ENCODE measurements around the gene DTX4. TPM values are rescaled to one million over a fixed set of nuclear protein-coding genes. Genes with fewer than 3 reads are reported as not detected.
A peak's percentile ranks its signal among the peaks of the same experiment; 100 is the strongest.

The DTX4 gene
- total RNA-seq, 6 experiments from 2014 or later = 10.8 to 49.1 (median 22.6) TPM

- H3K9me3 ChIP-seq = no peaks in the 10 kb centered on the region
- DNase-seq (no peak), ATAC-seq (no peak)
- no peak for TF ChIP-seq CTCF (IDR thresholded peaks at IDR 0.05)
- TF ChIP-seq POLR2A (IDR thresholded peaks at IDR 0.05) = no peak
- H3K36me3 ChIP-seq = no peaks in the 10 kb centered on the region
- no peaks in the 10 kb centered on the region for H3K4me1 ChIP-seq
- no peak overlapping the region for H3K4me3 ChIP-seq
- WGBS (ENCODE audit: insufficient coverage, low coverage, low lambda C conversion rate, missing lambda C conversion rate) = 67% methylated on average over 1 of the region's 1 CpG
- H3K27me3 ChIP-seq = no peaks in the 10 kb centered on the region
- intact Hi-C loops (cut with DNase I) = no loop called here
- peak overlapping the region in 2 of 3 donors; percentile 49 to 65 for H3K27ac ChIP-seq
These were observed 51.2 kb downstream of the DTX4 start for GRCh38 chr11:59223177-59223576.

- Histone ChIP-seq H3K36me3 (no peaks in the 10 kb centered on the region), H3K9me3 (no peaks in the 10 kb centered on the region), H3K27ac (peak overlapping the region; percentile 14 to 65 (median 49)), H3K4me1 (no peaks in the 10 kb centered on the region), H3K4me3 (no peak overlapping the region), H3K27me3 (no peaks in the 10 kb centered on the region)
- ATAC-seq (peak in 2 of 4 donors; percentile 19 to 22), DNase-seq (no peak)
- TF ChIP-seq CTCF (IDR thresholded peaks at IDR 0.05) (no peak), POLR2A (IDR thresholded peaks at IDR 0.05) (no peak)
- intact Hi-C loops (cut with DNase I) = no loop called here
- 25% methylated on average over 2 of the region's 2 CpGs for WGBS (ENCODE audit: insufficient coverage, low coverage, low lambda C conversion rate, missing lambda C conversion rate)
These were observed 51.7 kb downstream of the DTX4 start for GRCh38 chr11:59223611-59224010.

GRCh38 chr11:59224351-59224928, 52.5 kb downstream of the DTX4 start:
- Histone ChIP-seq H3K27me3 (no peaks in the 10 kb centered on the region), H3K36me3 (no peaks in the 10 kb centered on the region), H3K4me1 (no peaks in the 10 kb centered on the region), H3K27ac (peak overlapping the region in 2 of 3 donors; percentile 49 to 65), H3K9me3 (no peaks in the 10 kb centered on the region), H3K4me3 (no peak overlapping the region)
- TF ChIP-seq POLR2A (IDR thresholded peaks at IDR 0.05) (no peak), CTCF (IDR thresholded peaks at IDR 0.05) (no peak)
- DNase-seq = no peak
- WGBS (ENCODE audit: insufficient coverage, low coverage, low lambda C conversion rate, missing lambda C conversion rate) = 27% methylated on average over 4 of the region's 4 CpGs
- ATAC-seq = peak; percentile 54 to 72 (median 63)
- intact Hi-C loops (cut with DNase I) = no loop called here

GRCh38 chr11:59225017-59225416, 53.1 kb downstream of the DTX4 start:
- DNase-seq (no peak), ATAC-seq (no peak)
- 31% methylated on average over 1 of the region's 1 CpG for WGBS (ENCODE audit: insufficient coverage, low coverage, low lambda C conversion rate, missing lambda C conversion rate)
- Histone ChIP-seq H3K27ac (peak overlapping the region in 2 of 3 donors; percentile 30 to 65), H3K4me3 (no peak overlapping the region), H3K27me3 (no peaks in the 10 kb centered on the region), H3K9me3 (no peaks in the 10 kb centered on the region), H3K4me1 (no peaks in the 10 kb centered on the region), H3K36me3 (no peaks in the 10 kb centered on the region)
- intact Hi-C loops (cut with DNase I) = no loop called here
- TF ChIP-seq POLR2A (IDR thresholded peaks at IDR 0.05) (no peak), CTCF (IDR thresholded peaks at IDR 0.05) (no peak)

Measured in right lobe of liver (tissue), 6 donors.